HG03025 (cell line): Measurements from ENCODE around the gene RBM6.
"Not testable (repeated sequence)": the region's sequence is repeated elsewhere in the genome, so short reads cannot be mapped to it uniquely, and the experiment has no call there.

ENCODE experiments used
- ATAC-seq: cut with Tn5 transposase; IDR thresholded peaks from one replicate; pipeline ENCODE4 v1.9.1; 2021; ENCODE audit warnings: mild to moderate bottlenecking, moderate library complexity; ENCODE audit not compliant: unreplicated experiment, low FRiP score

Gene RBM6

DNA sequence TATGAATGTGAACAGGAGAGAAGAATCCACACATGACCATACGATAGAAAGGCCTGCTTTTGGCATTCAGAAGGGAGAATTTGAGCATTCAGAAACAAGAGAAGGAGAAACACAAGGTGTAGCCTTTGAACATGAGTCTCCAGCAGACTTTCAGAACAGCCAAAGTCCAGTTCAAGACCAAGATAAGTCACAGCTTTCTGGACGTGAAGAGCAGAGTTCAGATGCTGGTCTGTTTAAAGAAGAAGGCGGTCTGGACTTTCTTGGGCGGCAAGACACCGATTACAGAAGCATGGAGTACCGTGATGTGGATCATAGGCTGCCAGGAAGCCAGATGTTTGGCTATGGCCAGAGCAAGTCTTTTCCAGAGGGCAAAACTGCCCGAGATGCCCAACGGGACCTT, 28.4 kb downstream of the RBM6 start:
- no peak for ATAC-seq

DNA sequence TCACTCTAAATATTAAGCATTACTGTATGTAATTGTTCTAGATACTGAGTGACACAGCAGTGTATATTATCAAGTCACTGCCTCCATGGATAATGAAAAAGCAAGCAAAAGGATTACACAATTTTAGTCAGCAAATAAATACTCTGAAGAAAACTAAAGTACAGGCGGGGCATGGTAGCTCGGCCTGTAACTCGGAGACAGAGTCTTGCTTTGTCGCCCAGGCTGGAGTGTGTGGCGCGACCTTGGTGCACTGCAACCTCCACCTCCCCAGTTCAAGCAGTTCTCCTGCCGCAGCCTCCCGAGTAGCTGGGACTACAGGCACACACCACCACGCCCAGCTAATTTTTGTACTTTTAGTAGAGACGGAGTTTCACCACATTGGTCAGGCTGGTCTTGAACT, 32.7 kb downstream of the RBM6 start:
- ATAC-seq, result no peak

DNA sequence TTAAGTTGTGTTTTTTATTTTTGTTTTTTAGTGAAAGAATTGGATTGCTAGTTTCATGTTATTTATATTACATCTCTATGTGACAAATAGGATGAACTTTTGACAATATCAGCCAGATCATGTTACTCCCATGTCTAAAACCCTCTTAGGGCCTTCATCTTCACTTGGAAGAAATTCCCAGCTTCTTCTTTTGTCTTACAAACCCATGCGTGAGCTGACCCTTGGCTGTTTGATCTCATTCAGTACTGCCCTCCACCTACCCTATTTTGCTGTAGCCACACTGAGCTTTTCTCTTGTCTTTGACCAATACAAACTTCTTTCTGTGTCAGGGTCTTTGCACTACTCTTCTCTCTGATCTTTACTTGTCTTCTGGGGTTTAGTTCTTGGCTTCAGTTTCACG, 37.0 kb downstream of the RBM6 start:
- no peak for ATAC-seq

DNA sequence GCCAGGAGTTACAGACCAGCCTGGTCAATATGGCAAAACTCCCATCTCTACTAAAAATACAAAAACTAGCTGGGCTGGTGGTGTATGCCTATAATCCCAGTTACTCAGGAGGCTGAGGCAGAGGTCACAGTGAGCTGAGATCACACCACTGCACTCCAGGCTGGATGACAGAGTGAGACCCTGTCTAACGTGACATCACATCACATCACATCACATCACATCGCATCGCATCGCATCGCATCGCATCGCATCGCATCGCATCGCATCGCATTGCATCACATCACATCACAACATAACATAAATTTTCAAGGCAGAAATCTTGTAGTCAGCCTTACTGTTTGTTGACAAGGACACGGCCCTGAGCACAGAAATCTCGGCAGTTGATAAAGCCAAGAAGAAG, 44.4 kb downstream of the RBM6 start:
- ATAC-seq, result no peak

DNA sequence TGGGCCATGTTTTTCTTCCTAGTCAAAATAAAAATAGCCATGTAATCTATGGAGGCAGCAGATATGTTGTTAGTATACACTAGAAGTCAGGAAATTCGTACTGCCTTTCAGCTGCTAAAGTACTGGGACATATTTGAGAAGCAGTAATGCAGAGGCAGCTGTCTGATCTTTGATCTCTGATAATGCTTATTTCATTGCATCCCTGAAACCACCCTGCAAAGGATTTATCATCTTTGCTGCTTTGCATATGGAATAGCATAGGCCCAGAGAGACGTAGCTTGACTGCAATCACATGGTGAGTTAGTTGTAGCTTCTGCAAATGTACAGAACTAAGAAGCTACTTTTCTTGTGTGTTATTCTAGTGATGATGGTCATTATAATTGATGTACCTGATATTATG, 52.4 kb downstream of the RBM6 start:
- no peak for ATAC-seq

DNA sequence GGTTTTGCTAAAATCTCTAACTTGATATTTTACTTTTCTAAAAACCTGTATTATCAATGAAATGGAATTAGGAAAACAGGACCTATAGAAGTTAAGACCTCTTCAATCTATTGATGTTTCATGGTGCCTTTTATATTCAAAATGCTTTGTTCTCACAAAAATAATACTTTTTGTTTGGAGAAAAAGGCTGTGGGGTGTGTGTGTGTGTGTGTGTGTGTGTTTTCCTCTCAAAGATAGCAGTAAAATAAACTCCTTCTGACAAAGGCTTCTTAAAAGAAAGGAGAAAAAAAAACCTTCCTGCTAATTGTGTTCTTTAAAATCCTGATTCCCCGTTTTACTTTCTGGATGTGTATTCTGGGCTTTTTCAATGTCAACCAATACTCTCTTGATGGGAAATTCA, 54.5 kb downstream of the RBM6 start:
- no peak for ATAC-seq

DNA sequence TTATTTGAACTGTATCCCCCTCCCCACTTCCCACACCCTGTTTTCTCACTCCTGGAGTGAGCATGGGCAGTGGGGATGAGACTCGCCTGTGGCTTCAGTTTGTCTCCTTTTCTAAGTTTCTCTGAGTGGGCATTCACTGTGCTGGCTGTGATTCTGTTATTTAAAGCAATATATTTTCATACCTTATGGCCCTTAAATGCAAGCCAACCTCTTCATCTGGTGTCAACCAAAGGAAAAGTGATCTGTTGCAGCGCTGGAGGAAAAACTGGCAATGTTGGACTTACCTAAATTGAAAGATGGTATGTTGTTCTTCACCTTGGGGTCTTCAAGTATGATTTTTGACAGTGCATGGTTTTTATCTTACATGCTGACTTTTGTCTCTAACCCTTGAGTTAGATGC, 56.1 kb downstream of the RBM6 start:
- no peak for ATAC-seq

DNA sequence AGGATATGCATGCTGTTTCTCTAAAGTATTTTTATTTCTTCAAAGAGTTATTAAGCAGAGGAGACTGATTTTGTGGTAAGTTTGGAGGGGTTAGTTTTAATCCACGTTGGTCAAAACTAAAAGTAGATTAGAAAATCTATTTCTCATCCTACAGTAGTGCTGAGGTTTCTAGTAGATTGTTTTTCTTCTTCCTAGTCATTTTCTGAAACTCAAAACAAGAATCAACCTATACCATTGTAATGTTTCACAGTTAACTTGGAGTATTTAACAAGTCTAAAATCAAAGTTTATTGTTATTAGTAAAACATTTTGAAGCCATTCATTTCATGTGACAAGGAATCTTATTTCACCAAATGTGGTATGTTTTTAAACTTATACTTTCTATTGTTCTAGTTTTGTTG, 57.9 kb downstream of the RBM6 start:
- no peak for ATAC-seq

DNA sequence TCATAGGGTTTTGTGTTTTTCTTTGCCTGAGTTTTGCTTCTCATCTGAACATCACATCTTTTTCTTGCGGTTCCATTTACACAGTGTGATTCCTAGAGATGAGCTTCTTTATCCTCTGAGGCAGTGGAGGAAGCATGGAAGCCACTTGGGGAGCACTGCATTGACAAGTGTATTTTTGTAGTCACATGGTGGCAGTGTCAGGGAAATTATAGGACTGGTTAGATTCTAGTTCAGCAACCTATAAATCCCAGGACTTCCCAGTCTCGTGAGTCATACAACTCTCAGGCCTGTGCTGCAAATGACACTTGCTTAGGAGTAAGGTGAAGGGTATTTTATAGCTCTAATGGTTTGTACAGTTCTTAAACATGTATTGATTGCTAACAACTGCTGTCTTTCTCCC, 58.4 kb downstream of the RBM6 start:
- no peak for ATAC-seq

DNA sequence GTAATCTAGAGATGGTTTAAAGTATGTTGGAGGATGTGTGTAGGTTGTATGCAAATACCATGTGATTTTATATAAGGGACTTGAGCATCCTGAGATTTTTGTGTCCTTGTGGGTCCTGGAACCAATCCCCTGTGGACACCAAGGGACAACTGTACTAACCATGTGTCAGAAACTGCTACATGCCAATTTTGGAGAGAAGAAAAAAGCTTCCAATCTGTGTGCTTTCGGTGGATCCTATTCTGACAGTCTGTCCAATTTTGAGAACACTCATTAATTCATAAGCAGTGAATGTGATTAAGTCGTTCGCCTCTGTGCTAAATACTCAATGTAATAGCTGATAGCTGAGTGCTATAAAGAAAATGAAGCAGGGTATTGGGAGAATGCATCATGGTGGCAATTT, 61.6 kb downstream of the RBM6 start:
- ATAC-seq, result no peak

DNA sequence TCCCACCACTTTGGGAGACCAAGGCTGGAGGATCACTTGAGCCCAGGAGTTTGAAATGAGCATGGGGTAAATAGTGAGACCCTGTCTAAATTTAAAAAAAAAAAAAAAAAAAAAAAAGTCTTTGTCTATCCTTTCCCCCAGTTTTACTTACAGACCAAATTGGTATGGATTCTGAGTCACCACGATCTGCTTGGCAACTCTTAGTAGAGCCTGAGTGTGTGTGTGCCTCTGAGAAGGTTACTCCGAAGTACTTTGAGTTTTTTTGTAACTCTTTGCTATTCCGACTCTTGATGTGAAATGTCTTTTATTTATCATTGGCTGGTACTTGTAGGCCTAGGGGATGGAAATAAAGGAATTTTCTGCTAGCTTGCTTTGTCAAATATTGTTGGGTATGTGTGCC, 63.3 kb downstream of the RBM6 start:
- no peak for ATAC-seq

DNA sequence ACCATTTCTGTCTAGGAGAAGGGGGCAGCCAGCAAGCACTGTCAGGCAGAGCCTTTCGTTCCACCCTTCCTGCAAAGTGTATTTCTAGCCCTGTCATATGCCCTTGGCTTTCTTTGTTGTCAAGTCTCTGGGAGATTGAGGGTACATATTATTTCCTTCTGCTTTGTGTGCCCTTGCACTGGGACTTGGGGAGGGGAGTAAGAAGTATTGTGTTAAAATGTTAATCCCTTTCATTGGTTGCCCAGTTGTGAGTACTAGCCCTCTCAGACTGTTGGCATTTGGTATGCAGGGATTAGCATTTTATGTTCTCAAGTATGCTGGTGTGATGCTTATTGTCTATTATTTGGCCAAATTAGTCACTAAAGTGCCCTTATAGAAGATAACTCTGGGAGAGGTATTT, 63.9 kb downstream of the RBM6 start:
- ATAC-seq, result no peak

DNA sequence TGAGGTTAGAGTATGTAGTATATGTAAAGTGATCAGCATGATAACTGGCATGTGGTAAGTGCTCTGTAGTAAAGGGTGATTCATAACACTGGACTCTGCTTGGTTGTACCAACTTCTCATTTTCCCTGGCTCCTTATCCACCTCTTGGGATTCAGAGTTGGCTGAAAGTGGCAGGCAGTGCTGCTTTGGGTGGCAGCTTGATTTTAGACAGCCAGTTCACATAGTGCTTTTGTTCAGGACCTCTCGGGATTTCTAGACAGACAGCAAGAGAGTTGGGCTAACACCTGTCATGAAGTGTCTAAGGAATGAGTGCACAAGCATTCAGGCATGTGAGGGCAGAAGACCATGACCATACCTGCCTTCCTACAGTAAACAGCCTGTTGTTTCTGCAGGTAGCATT, 69.0 kb downstream of the RBM6 start:
- ATAC-seq, result no peak

DNA sequence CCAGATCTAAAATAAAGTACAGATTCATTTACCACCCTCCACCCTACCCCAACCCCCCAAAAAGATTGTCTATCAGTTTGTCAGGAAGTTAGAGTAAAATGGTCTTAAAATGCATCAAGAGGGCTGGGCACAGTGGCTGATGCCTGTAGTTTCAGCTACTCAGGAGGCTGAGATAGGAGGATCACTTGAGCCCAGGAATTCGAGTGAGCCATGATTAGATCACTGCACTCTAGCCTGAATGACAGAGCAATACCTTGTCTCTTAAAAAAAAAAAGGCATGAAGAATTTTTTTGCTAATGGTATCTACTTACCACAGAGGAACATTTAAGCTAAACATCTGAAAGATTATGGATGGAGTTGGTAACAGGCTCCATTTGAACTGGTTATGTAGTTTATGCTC, 71.0 kb downstream of the RBM6 start:
- no peak for ATAC-seq

DNA sequence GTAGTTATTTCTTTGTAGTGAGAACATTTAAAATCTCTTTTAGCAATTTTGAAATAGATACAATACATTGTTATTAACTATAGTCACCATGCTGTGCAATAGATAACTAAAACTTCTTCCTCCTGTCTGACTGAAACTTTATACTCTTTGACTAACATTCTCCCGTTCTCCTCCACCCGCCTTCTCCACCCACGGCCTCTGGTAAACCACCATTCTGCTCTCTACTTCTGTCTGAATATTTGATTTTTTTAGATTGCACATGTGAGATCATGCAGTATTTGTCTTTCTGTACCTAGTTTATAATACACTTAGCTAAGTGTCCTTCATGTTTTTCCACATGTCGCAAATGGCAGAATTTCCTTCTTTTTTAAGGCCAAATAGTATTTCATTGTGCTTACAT, 76.0 kb downstream of the RBM6 start:
- ATAC-seq, result no peak

DNA sequence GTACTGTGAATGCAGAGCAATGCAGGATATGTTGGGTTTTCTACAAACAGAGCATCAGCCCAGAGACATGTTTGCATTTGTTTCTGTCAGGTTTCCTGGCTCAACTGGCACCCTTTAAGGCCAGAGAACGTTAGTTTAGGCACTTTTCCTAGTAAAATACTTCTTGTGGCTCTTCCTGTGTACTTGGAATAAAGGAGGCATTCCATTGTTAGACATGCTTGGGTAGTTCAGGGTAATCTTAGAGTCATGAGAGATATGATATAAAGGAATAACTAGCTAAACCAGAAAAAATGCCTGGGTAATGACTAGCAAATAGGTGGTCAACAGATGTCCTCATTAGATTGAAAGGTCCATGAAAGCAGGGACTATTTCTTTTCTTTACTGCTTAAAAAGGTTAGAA, 88.4 kb downstream of the RBM6 start:
- no peak for ATAC-seq

DNA sequence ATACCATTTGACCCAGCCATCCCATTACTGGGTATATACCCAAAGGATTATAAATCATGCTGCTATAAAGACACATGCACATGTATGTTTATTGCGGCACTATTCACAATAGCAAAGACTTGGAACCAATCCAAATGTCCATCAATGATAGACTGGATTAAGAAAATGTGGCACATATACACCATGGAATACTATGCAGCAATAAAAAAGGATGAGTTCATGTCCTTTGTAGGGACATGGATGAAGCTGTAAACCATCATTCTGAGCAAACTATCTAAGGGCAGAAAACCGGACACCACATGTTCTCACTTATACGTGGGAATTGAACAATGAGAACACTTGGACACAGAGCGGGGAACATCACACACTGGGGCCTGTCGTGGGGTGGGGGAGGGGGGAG, 91.3 kb downstream of the RBM6 start:
- ATAC-seq, result not testable (repeated sequence)

DNA sequence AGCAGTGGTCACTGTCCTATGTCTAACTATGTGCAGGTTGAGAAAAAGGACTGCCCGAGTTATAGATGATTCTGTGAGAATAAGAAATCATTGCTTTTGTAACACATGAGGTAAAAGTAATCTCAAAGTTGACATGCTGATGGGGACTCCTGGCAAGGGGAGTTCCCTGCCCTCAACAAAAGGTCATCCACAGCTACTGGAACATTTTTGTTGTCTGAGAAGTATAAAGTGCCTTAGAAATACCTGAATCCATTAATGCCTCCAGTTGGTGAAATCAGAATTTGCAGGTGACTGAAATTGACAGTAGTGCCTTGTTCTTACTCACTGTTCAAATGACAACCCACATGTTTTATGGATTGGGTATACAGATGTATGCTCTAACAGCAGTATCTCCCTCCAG, 105.0 kb downstream of the RBM6 start:
- ATAC-seq, result no peak

DNA sequence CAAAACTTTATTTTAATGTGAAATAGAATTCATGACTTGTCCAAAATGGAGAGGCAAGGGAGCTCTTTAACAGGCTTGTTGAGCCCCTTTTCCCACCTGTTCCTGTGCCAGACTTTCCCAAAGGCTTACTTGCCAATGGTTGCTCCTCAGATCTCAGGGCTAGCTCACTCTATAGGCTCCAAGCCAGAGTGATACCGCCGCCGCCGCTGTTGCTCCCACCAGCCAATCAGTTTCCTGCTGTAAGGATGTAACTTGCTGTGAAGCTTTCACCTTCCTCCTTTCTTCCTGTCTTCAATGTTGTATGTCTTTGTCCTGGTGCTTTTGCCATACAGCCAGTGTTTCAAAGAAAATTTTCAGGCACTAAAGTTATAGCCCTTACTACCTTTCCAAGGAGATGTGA, 107.5 kb downstream of the RBM6 start:
- ATAC-seq, result no peak

DNA sequence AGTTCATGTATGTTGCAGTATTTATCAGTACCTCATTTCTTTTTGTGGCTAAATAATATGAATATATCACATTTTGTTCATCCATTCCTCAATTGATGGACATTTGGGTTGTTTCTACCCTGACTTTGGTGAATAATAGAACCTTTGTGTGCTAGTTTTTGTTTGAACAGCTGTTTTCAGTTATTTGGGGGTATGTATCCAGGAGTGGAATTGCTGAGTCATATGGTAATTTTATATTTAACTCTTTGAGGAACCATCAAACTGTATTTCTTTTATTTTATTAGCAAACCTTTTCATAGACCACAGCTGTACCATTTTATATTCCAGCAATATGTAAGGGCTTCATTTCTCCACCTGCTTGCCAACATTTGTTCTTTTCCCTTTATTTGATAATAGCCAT, 110.4 kb downstream of the RBM6 start:
- no peak for ATAC-seq

DNA sequence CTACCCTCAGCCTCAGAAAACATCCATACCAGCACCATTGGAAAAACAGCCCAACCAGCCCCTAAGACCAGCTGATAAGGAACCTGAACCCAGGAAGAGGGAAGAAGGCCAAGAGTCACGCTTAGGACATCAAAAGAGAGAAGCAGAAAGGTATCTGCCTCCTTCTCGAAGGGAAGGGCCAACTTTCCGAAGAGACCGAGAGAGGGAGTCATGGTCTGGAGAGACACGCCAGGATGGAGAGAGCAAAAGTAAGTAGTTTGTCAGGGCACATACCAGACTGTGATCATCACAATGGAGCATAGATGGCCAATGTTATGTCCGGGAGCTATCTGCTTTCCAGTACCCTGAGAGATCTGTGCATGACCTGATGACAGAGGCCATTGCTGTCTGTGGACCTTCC, 117.8 kb downstream of the RBM6 start:
- ATAC-seq, result no peak

DNA sequence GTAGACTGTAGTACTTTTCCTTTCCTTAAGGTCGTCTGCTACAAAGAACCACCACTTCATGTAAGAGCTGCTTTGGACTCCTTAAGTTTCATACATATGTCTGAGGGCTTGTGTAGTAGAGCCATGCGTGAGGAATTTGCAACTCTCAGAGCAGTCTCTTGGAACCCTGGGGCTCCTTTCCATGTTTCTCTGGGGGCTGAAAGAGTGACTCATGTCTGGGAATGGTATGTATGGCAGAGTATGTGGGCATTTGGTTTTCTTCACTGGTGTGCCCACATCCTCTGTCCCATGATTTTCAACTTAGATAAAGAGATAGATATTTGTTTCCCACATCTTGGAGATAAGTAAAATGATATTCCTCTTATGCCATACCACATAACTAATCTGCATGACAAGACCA, 128.2 kb downstream of the RBM6 start:
- no peak for ATAC-seq

DNA sequence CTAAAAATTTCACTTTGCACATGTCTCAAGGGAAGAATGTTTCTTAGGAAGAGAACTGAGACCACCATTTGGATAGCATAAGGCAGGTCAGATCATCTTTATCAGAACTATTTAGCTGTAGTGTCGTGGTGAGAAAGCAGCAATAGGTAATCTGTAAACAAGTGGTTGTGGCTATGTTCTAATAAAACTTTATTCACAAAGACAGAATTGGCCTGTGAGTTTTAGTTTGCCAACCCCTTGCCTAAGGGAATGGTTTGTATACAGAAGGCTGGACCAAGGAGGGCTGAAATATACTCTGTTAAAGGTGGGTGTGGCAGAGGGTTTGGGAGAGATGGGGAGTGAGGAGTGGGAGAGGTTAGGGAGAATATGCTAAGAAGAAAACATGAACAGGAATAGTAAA, 138.1 kb downstream of the RBM6 start:
- no peak for ATAC-seq

DNA sequence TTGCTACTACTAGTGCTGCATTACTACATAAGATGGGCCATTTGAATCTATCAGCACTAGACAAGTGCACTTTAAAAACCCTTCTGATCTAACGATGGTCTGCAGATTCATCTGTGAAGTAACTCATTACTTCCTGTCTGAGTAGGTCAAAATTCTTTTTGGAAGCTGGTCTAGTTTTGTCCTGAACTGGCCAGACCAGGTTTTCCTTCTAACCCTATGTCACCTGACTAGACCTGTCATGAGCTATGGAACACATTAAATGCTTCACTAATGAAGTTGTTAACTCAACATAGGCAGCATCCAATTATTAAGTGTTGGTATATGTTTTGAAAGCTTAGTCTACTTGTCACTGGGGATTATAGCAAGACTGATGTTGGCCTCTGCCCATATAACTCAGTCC, 138.7 kb downstream of the RBM6 start:
- no peak for ATAC-seq
